Activated naive CD4-positive, alpha-beta T cell treated with anti-CD3 and anti-CD28 coated beads, Interleukin-2, amount 10 ng/mL, durations not matched to agents 7 days and 5 days (primary cell): Measurements from ENCODE around the gene YES1.

Experiments
- CTCF ChIA-PET: fragments of 350-600 bp; sonication (Branson Sonifier 250); formaldehyde crosslinking; loops from one replicate; lab custom pipeline; 2021; ENCODE audit warnings: antibody characterized with exemption; lab: Charles Lee
- DNase-seq: peaks from one replicate; pipeline ENCODE4 v3.0.0-alpha.2; 2020
- H3K27ac Mint-ChIP-seq: one replicate; pipeline ENCODE4 v1.8.0; 2021; ENCODE audit warnings: mild to moderate bottlenecking, moderate library complexity, mixed read lengths
- H3K27me3 Mint-ChIP-seq: one replicate; pipeline ENCODE4 v1.8.0; 2021; ENCODE audit warnings: mild to moderate bottlenecking, mixed read lengths
- H3K36me3 Mint-ChIP-seq: one replicate; pipeline ENCODE4 v1.8.0; 2021; ENCODE audit warnings: mixed read lengths
- H3K4me1 Mint-ChIP-seq: one replicate; pipeline ENCODE4 v1.8.0; 2021; ENCODE audit warnings: mixed read lengths
- H3K4me3 Mint-ChIP-seq: one replicate; pipeline ENCODE4 v1.8.0; 2021; ENCODE audit warnings: mild to moderate bottlenecking, moderate library complexity, mixed read lengths
- H3K9me3 Mint-ChIP-seq: one replicate; pipeline ENCODE4 v1.8.0; 2021; ENCODE audit warnings: mixed read lengths

YES1 gene

GRCh38 chr18:834082-834720 is 22.2 kb upstream of the YES1 start:
- H3K27ac Mint-ChIP-seq = no peak overlapping the region
- no peak overlapping the region for H3K4me3 Mint-ChIP-seq
- H3K27me3 Mint-ChIP-seq = peaks cover 4% of the 10 kb centered on the region
- CTCF ChIA-PET = interaction anchor here (0.6 to 6.6 kb wide), 7 partner anchors 20 to 211 kb away, joined by 3 to 180 read pairs (median 67); partner anchors contain the start of genes ENOSF1 and YES1
- H3K9me3 Mint-ChIP-seq = no peaks in the 10 kb centered on the region
- no peak for DNase-seq
- peaks cover 36% of the 10 kb centered on the region for H3K4me1 Mint-ChIP-seq
- H3K36me3 Mint-ChIP-seq = no peaks in the 10 kb centered on the region

- no peak overlapping the region for H3K27ac Mint-ChIP-seq
- H3K27me3 Mint-ChIP-seq = peaks cover 3% of the 10 kb centered on the region
- no peak for DNase-seq
- H3K9me3 Mint-ChIP-seq = no peaks in the 10 kb centered on the region
- H3K36me3 Mint-ChIP-seq = no peaks in the 10 kb centered on the region
- no peak overlapping the region for H3K4me3 Mint-ChIP-seq
- peaks cover 32% of the 10 kb centered on the region for H3K4me1 Mint-ChIP-seq
- CTCF ChIA-PET = interaction anchor here (0.6 to 6.6 kb wide), 9 partner anchors 19 to 235 kb away, joined by 3 to 180 read pairs (median 6); partner anchors contain the start of genes ENOSF1 and YES1
These were observed 21.2 kb upstream of the YES1 start for GRCh38 chr18:833197-833596.

GRCh38 chr18:832085-832681 is 20.1 kb upstream of the YES1 start:
- no peak overlapping the region for H3K27ac Mint-ChIP-seq
- CTCF ChIA-PET = interaction anchor here (0.6 to 6.6 kb wide), 17 partner anchors 10 to 234 kb away, joined by 3 to 180 read pairs (median 5); partner anchors contain the start of genes ENOSF1 and YES1
- H3K9me3 Mint-ChIP-seq = no peaks in the 10 kb centered on the region
- no peaks in the 10 kb centered on the region for H3K36me3 Mint-ChIP-seq
- peaks cover 2% of the 10 kb centered on the region for H3K27me3 Mint-ChIP-seq
- peaks cover 33% of the 10 kb centered on the region for H3K4me1 Mint-ChIP-seq
- DNase-seq = peak; percentile 58
- H3K4me3 Mint-ChIP-seq = no peak overlapping the region

- Mint-ChIP-seq H3K27ac (peak overlapping the region; percentile 70), H3K4me1 (peaks cover 39% of the 10 kb centered on the region), H3K4me3 (peak overlapping the region; percentile 16), H3K36me3 (no peaks in the 10 kb centered on the region), H3K9me3 (no peaks in the 10 kb centered on the region), H3K27me3 (peaks cover 8% of the 10 kb centered on the region)
- peak; percentile 58 for DNase-seq
- CTCF ChIA-PET = interaction anchor here (0.7 to 6.6 kb wide), 29 partner anchors 9 to 217 kb away, joined by 3 to 180 read pairs (median 4); partner anchors contain the start of genes ENOSF1 and YES1
These were observed 18.4 kb upstream of the YES1 start for GRCh38 chr18:830315-830901.

- CTCF ChIA-PET = interaction anchor here (0.8 to 6.6 kb wide), 12 partner anchors 9 to 206 kb away, joined by 3 to 180 read pairs (median 17); partner anchors contain the start of genes ENOSF1 and YES1
- no peaks in the 10 kb centered on the region for H3K9me3 Mint-ChIP-seq
- H3K36me3 Mint-ChIP-seq = no peaks in the 10 kb centered on the region
- no peak overlapping the region for H3K4me3 Mint-ChIP-seq
- peaks cover 10% of the 10 kb centered on the region for H3K27me3 Mint-ChIP-seq
- H3K27ac Mint-ChIP-seq = peak overlapping the region; percentile 59
- DNase-seq = no peak
- H3K4me1 Mint-ChIP-seq = peaks cover 39% of the 10 kb centered on the region
These were observed 17.4 kb upstream of the YES1 start for GRCh38 chr18:829432-829831.

- Mint-ChIP-seq H3K9me3 (no peaks in the 10 kb centered on the region), H3K27ac (no peak overlapping the region), H3K36me3 (no peaks in the 10 kb centered on the region), H3K4me1 (peaks cover 36% of the 10 kb centered on the region), H3K27me3 (peaks cover 23% of the 10 kb centered on the region), H3K4me3 (no peak overlapping the region)
- no peak for DNase-seq
- CTCF ChIA-PET = no interaction called here
These were observed 15.1 kb upstream of the YES1 start for GRCh38 chr18:827093-827677.

- no peaks in the 10 kb centered on the region for H3K36me3 Mint-ChIP-seq
- peaks cover 23% of the 10 kb centered on the region for H3K27me3 Mint-ChIP-seq
- H3K9me3 Mint-ChIP-seq = no peaks in the 10 kb centered on the region
- no peak overlapping the region for H3K27ac Mint-ChIP-seq
- CTCF ChIA-PET = interaction anchor here (1.0 kb wide), 1 partner anchor 84 kb away, joined by 6 read pairs; no protein-coding TSS in a partner anchor
- DNase-seq = no peak
- no peak overlapping the region for H3K4me3 Mint-ChIP-seq
- peaks cover 26% of the 10 kb centered on the region for H3K4me1 Mint-ChIP-seq
These were observed 14.0 kb upstream of the YES1 start for GRCh38 chr18:825891-826585.

GRCh38 chr18:824179-824578 is 12.1 kb upstream of the YES1 start:
- peaks cover 28% of the 10 kb centered on the region for H3K27me3 Mint-ChIP-seq
- H3K27ac Mint-ChIP-seq = no peak overlapping the region
- CTCF ChIA-PET = interaction anchor here (0.9 to 1.6 kb wide), 3 partner anchors 10 to 206 kb away, joined by 3 read pairs; no protein-coding TSS in a partner anchor
- no peaks in the 10 kb centered on the region for H3K36me3 Mint-ChIP-seq
- no peak overlapping the region for H3K4me3 Mint-ChIP-seq
- no peaks in the 10 kb centered on the region for H3K9me3 Mint-ChIP-seq
- DNase-seq = no peak
- peaks cover 15% of the 10 kb centered on the region for H3K4me1 Mint-ChIP-seq

GRCh38 chr18:820591-821165 is 8.6 kb upstream of the YES1 start:
- no peak overlapping the region for H3K27ac Mint-ChIP-seq

GRCh38 chr18:816869-817268 is 4.8 kb upstream of the YES1 start:
- Mint-ChIP-seq H3K27ac (no peak overlapping the region), H3K27me3 (peaks cover 12% of the 10 kb centered on the region), H3K4me1 (peaks cover 51% of the 10 kb centered on the region), H3K9me3 (no peaks in the 10 kb centered on the region), H3K36me3 (peaks cover 8% of the 10 kb centered on the region), H3K4me3 (no peak overlapping the region)
- no peak for DNase-seq
- CTCF ChIA-PET = interaction anchor here (8.7 kb wide), 1 partner anchor 15 kb away, joined by 67 read pairs; no protein-coding TSS in a partner anchor

More at GRCh38 chr18:820591-821165, 8.6 kb upstream of the YES1 start:
- H3K4me3 Mint-ChIP-seq = no peak overlapping the region
- peaks cover under 1% of the 10 kb centered on the region for H3K36me3 Mint-ChIP-seq
- H3K9me3 Mint-ChIP-seq = no peaks in the 10 kb centered on the region
- DNase-seq = no peak
- CTCF ChIA-PET = interaction anchor here (0.5 to 1.6 kb wide), 4 partner anchors 9 to 49 kb away, joined by 3 to 5 read pairs (median 4); no protein-coding TSS in a partner anchor
- peaks cover 22% of the 10 kb centered on the region for H3K4me1 Mint-ChIP-seq
- H3K27me3 Mint-ChIP-seq = peaks cover 26% of the 10 kb centered on the region

- H3K4me3 Mint-ChIP-seq = no peak overlapping the region
- CTCF ChIA-PET = interaction anchor here (8.7 kb wide), 1 partner anchor 15 kb away, joined by 67 read pairs; no protein-coding TSS in a partner anchor
- H3K36me3 Mint-ChIP-seq = peaks cover 8% of the 10 kb centered on the region
- peaks cover 12% of the 10 kb centered on the region for H3K27me3 Mint-ChIP-seq
- no peak for DNase-seq
- peaks cover 52% of the 10 kb centered on the region for H3K4me1 Mint-ChIP-seq
- H3K27ac Mint-ChIP-seq = no peak overlapping the region
- H3K9me3 Mint-ChIP-seq = no peaks in the 10 kb centered on the region
These were observed 4.1 kb upstream of the YES1 start for GRCh38 chr18:816088-816653.

- no peak for DNase-seq
- peaks cover 8% of the 10 kb centered on the region for H3K36me3 Mint-ChIP-seq
- H3K4me1 Mint-ChIP-seq = peaks cover 51% of the 10 kb centered on the region
- no peaks in the 10 kb centered on the region for H3K9me3 Mint-ChIP-seq
- H3K27me3 Mint-ChIP-seq = peaks cover 12% of the 10 kb centered on the region
- CTCF ChIA-PET = interaction anchor here (1.3 to 8.7 kb wide), 2 partner anchors 9 to 16 kb away, joined by 3 to 67 read pairs; no protein-coding TSS in a partner anchor
- H3K27ac Mint-ChIP-seq = no peak overlapping the region
- no peak overlapping the region for H3K4me3 Mint-ChIP-seq
These were observed 3.3 kb upstream of the YES1 start for GRCh38 chr18:815353-815752.
